B cell (primary cell): ENCODE data around the gene ATP11A. TPM values are rescaled to one million over a fixed set of nuclear protein-coding genes. Genes with fewer than 3 reads are reported as not detected.

Experiments used
- ATAC-seq: fragments of 200-7000 bp; cut with Tn5 transposase; one replicate; pipeline ENCODE4 v1.10.0; 2021; ENCODE audit warnings: low read depth, mild to moderate bottlenecking, moderate number of reproducible peaks, moderate library complexity
- CTCF ChIA-PET: fragments of 350-600 bp; sonication (Branson Sonifier 250); formaldehyde crosslinking; loops from one replicate; lab custom pipeline; 2021; ENCODE audit warnings: antibody characterized with exemption, inconsistent platforms; lab: Charles Lee
- POLR2A ChIA-PET: fragments of 350-600 bp; sonication (Branson Sonifier 250); formaldehyde crosslinking; loops from one replicate; lab custom pipeline; 2021; ENCODE audit warnings: antibody characterized with exemption; lab: Charles Lee
- DNase-seq: peaks from one replicate; pipeline ENCODE4 v3.0.0; 2013
- H2AFZ ChIP-seq: 2 replicates; pipeline ENCODE4 v1.6.1; 2012; ENCODE audit warnings: mild to moderate bottlenecking, low read depth, low read length; ENCODE audit not compliant: insufficient read depth, poor library complexity, severe bottlenecking
- H3K27ac ChIP-seq, 2 donors: 1 replicate in 1 of 2; 2 replicates in 1 of 2; pipeline ENCODE4 v1.5.1; 2012 to 2013; ENCODE audit warnings: low read length in 2 of 2, mild to moderate bottlenecking in 2 of 2, moderate library complexity in 1 of 2
- H3K27me3 ChIP-seq, 4 experiments: fragments of 200-600 bp in 1 of 4; sonication (generic) in 1 of 4; replicated peaks in 1 of 4; 1 replicate in 2 of 4; 2 replicates in 2 of 4; pipeline versions ENCODE4 v1.6.1 to v1.7.0; 2013 to 2016; ENCODE audit warnings: low read length in 3 of 4, mild to moderate bottlenecking in 2 of 4, mixed read lengths in 1 of 4, moderate library complexity in 1 of 4; ENCODE audit not compliant: insufficient read depth in 4 of 4, control insufficient read depth in 3 of 4; ENCODE audit errors: control extremely low read depth in 1 of 4
- H3K36me3 ChIP-seq, 2 experiments: replicated peaks in 1 of 2; 1 replicate in 1 of 2; 2 replicates in 1 of 2; pipeline versions ENCODE4 v1.6.1 to v1.7.1; 2013; ENCODE audit warnings: low read length in 1 of 2; ENCODE audit not compliant: insufficient read depth in 2 of 2, control insufficient read depth in 1 of 2; ENCODE audit errors: control extremely low read depth in 1 of 2, extremely low read depth in 1 of 2
- H3K4me1 ChIP-seq, 2 donors: fragments of 200-600 bp in 1 of 2; sonication (generic) in 1 of 2; 1 replicate in 1 of 2; 2 replicates in 1 of 2; pipeline versions ENCODE4 v1.5.1 to v1.6.1; 2013 to 2017; ENCODE audit warnings: low read length in 2 of 2; ENCODE audit not compliant: control insufficient read depth in 2 of 2, insufficient read depth in 2 of 2
- H3K4me2 ChIP-seq: replicated peaks from 2 replicates; pipeline ENCODE3; 2012; ENCODE audit warnings: mild to moderate bottlenecking, low read depth, low read length; ENCODE audit not compliant: poor library complexity, severe bottlenecking
- H3K4me3 ChIP-seq, 5 experiments: fragments of 200-600 bp in 1 of 5; sonication (generic) in 1 of 5; 1 replicate in 3 of 5; 2 replicates in 2 of 5; pipeline versions ENCODE4 v1.5.1 to v1.7.0; 2011 to 2016; ENCODE audit warnings: low read length in 4 of 5, mild to moderate bottlenecking in 4 of 5, low read depth in 2 of 5, control low read depth in 1 of 5, moderate library complexity in 1 of 5; ENCODE audit not compliant: insufficient read depth in 1 of 5; ENCODE audit errors: control extremely low read depth in 1 of 5, extremely low read depth in 1 of 5
- H3K79me2 ChIP-seq: fragments of 200-600 bp; sonication (generic); one replicate; pipeline ENCODE4 v1.6.0; 2016; ENCODE audit warnings: low read length; ENCODE audit not compliant: control insufficient read depth, insufficient read depth
- H3K9ac ChIP-seq: fragments of 200-600 bp; sonication (generic); 2 replicates; pipeline ENCODE4 v1.6.1; 2017; ENCODE audit warnings: mild to moderate bottlenecking, low read length, moderate library complexity
- H3K9me3 ChIP-seq, 3 donors: one replicate each; pipeline versions ENCODE4 v1.6.1 to v1.7.1; 2013; ENCODE audit warnings: low read length in 2 of 3; ENCODE audit not compliant: control insufficient read depth in 2 of 3, insufficient read depth in 1 of 3; ENCODE audit errors: control extremely low read depth in 1 of 3
- H4K20me1 ChIP-seq: 2 replicates; pipeline ENCODE4 v1.6.0; 2012; ENCODE audit warnings: mild to moderate bottlenecking, low read length; ENCODE audit not compliant: insufficient read depth, control insufficient read depth, poor library complexity, severe bottlenecking
- H3K27ac Mint-ChIP-seq: one replicate; pipeline ENCODE4 v1.8.0; 2021; ENCODE audit warnings: mixed read lengths
- H3K27me3 Mint-ChIP-seq: one replicate; pipeline ENCODE4 v1.8.0; 2021; ENCODE audit warnings: mixed read lengths
- H3K4me1 Mint-ChIP-seq: one replicate; pipeline ENCODE4 v1.8.0; 2021; ENCODE audit warnings: mixed read lengths
- H3K4me3 Mint-ChIP-seq: one replicate; pipeline ENCODE4 v1.8.0; 2021; ENCODE audit warnings: mixed read lengths
- H3K9me3 Mint-ChIP-seq: one replicate; pipeline ENCODE4 v1.8.0; 2022; ENCODE audit warnings: mixed read lengths; ENCODE audit not compliant: insufficient read depth
- EZH2 ChIP-seq: IDR thresholded peaks from 2 replicates; pipeline ENCODE4 v1.6.1; 2012; ENCODE audit warnings: borderline replicate concordance, low read depth, mild to moderate bottlenecking, moderate library complexity, low read length; ENCODE audit not compliant: insufficient read depth, poor library complexity, severe bottlenecking
- WGBS: methylation state at CpG from one replicate; pipeline ENCODE4 v1.1.5; 2013; ENCODE audit warnings: missing lambda C conversion rate; ENCODE audit not compliant: insufficient coverage; 5-methylcytosine and 5-hydroxymethylcytosine counted together
- intact Hi-C: fragments of 100-400 bp; cut with micrococcal nuclease; formaldehyde crosslinking; loops from one replicate; pipeline ENCODE4 v1.10.0; 2022
- polyA plus RNA-seq: library from polyadenylated mRNA; depleted of rRNA; stranded (reverse); fragments of >200 nt; gene quantifications from 2 replicates; pipeline ENCODE4 v1.2.3, GENCODE V29; 2012
- total RNA-seq, 2 donors: library from RNA; stranded (reverse); fragments of 120-200 nt in 1 of 2; gene quantifications; 1 replicate in 1 of 2; 2 replicates in 1 of 2; pipeline versions ENCODE4 v1.2.3 to v1.2.4, GENCODE V29; 2013 to 2022
- TF ChIP-seq, protein P1 (sequence below): fragments of 200-600 bp; IDR thresholded peaks from one replicate; pipeline ENCODE4 v1.8.0; 2022; ENCODE audit warnings: antibody characterized with exemption, mild to moderate bottlenecking

ATP11A gene
- total and polyA plus RNA-seq, 2 donors (not counting 1 experiment from before 2014, with no cell fraction given): 36.9 to 60.3 TPM

DNA sequence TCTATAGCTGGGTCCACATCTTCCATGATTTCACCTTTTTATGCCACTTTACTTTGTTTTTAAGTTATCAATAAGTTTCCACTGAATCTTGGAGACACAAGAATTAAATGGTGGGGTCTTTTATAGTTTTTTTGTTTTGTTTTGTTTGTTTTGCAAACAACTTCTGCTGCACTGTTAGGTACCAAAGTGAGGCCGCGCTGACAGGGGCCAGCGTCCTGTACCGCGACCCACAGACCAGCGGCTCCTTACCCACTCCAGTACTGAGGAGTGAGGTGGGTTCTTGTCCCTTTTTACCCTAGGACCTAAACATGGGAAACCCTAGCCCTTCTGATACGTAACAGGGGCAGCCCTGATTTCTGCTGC lies 203.3 kb downstream of the ATP11A start:
- H3K36me3 ChIP-seq: no peaks in the 10 kb centered on the region
- H3K4me3 ChIP-seq: peak overlapping the region in 1 of 5 experiments; percentile 26
- WGBS: 67% methylated on average over 1 of the region's 7 CpGs
- DNase-seq (no peak), ATAC-seq (no peak)
- H3K27ac ChIP-seq: peak overlapping the region; percentile 28 to 59
- peak overlapping the region; percentile 56 for H3K27ac Mint-ChIP-seq
- H3K4me2 ChIP-seq: peak overlapping the region; percentile 89
- no peaks in the 10 kb centered on the region for H4K20me1 ChIP-seq
- H3K4me3 Mint-ChIP-seq: peak overlapping the region; percentile 60
- H3K9me3 ChIP-seq: no peaks in the 10 kb centered on the region
- POLR2A ChIA-PET: interaction anchor here (0.6 to 1.2 kb wide), 2 partner anchors 15 to 20 kb away, joined by 3 to 4 read pairs; no protein-coding TSS in a partner anchor
- peaks cover 25% of the 10 kb centered on the region for H3K4me1 Mint-ChIP-seq
- intact Hi-C loops: loop anchor here (1.0 to 5.0 kb wide), 3 partner anchors 18 to 314 kb away; partner anchors contain the start of genes CUL4A and PCID2
- H3K27me3 ChIP-seq: peaks cover 0 to 7% (median 0%) of the 10 kb centered on the region in 4 experiments
- no peaks in the 10 kb centered on the region for H3K79me2 ChIP-seq
- no peak for TF ChIP-seq EZH2
- TF ChIP-seq, protein P1, sequence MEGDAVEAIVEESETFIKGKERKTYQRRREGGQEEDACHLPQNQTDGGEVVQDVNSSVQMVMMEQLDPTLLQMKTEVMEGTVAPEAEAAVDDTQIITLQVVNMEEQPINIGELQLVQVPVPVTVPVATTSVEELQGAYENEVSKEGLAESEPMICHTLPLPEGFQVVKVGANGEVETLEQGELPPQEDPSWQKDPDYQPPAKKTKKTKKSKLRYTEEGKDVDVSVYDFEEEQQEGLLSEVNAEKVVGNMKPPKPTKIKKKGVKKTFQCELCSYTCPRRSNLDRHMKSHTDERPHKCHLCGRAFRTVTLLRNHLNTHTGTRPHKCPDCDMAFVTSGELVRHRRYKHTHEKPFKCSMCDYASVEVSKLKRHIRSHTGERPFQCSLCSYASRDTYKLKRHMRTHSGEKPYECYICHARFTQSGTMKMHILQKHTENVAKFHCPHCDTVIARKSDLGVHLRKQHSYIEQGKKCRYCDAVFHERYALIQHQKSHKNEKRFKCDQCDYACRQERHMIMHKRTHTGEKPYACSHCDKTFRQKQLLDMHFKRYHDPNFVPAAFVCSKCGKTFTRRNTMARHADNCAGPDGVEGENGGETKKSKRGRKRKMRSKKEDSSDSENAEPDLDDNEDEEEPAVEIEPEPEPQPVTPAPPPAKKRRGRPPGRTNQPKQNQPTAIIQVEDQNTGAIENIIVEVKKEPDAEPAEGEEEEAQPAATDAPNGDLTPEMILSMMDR: no peak
- H3K27me3 Mint-ChIP-seq: no peaks in the 10 kb centered on the region
- no peaks in the 10 kb centered on the region for H3K9me3 Mint-ChIP-seq
- peak overlapping the region; percentile 55 for H2AFZ ChIP-seq
- CTCF ChIA-PET: interaction anchor here (1.1 to 3.3 kb wide), 2 partner anchors 12 to 19 kb away, joined by 3 to 24 read pairs; no protein-coding TSS in a partner anchor
- peak overlapping the region; percentile 56 for H3K9ac ChIP-seq
- H3K4me1 ChIP-seq: peaks cover 27 to 33% of the 10 kb centered on the region in 2 donors
